Uterus (tissue), 2 donors: ENCODE data around the gene PPP4R4.

Experiments used
- CTCF ChIP-seq, 4 experiments: fragments of 200-600 bp in 2 of 4; fragments of 450-650 bp in 2 of 4; sonication (generic) in 2 of 4; IDR thresholded peaks; one replicate each; pipeline ENCODE4 v1.5.1; 2016 to 2019; ENCODE audit warnings: antibody characterized with exemption in 4 of 4, mild to moderate bottlenecking in 2 of 4, moderate library complexity in 1 of 4
- POLR2A ChIP-seq, 2 donors: fragments of 450-650 bp; IDR thresholded peaks; one replicate each; pipeline ENCODE4 v1.6.1; 2016; ENCODE audit warnings: antibody characterized with exemption in 2 of 2, mild to moderate bottlenecking in 1 of 2, moderate library complexity in 1 of 2

- TF ChIP-seq CTCF (IDR thresholded peaks at IDR 0.05) = no peak
- TF ChIP-seq POLR2A (IDR thresholded peaks at IDR 0.05) = no peak
Measured at GRCh38 chr14:94179244-94179643, 5.1 kb downstream of the PPP4R4 start.
